HG03097 (cell line): ENCODE data around the gene MICB.
"Not testable (repeated sequence)": the region's sequence is repeated elsewhere in the genome, so short reads cannot be mapped to it uniquely, and the experiment has no call there.

Experiments
- ATAC-seq: cut with Tn5 transposase; IDR thresholded peaks from one replicate; pipeline ENCODE4 v1.9.1; 2021; ENCODE audit not compliant: unreplicated experiment, low FRiP score

MICB gene

DNA sequence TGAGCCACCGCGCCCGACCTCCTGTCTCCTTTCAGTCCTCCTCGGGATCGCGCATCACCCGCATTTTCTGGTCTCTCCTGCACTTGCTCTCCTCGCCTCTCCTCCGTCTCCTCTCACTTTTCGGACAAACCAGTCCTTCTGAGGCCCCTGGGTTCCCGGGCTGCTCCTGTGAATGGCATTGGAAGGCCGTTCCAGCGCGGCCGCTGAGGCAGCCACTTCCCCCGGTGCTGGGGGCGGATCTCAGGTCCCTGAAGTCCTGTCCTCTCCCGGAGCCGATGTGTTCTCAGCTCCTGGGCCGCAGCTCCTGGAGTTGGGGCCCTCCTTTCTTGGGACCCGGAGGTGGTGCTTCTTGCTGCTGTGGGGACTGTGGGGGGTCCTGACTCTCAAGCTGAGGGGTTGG, 803 bp downstream of the MICB start:
- no peak for ATAC-seq

- not testable (repeated sequence) for ATAC-seq
Measured at GRCh38 chr6:31499648-31500047, 1.7 kb downstream of the MICB start.

- ATAC-seq = no peak
Measured at GRCh38 chr6:31502586-31502985, 4.6 kb downstream of the MICB start.

DNA sequence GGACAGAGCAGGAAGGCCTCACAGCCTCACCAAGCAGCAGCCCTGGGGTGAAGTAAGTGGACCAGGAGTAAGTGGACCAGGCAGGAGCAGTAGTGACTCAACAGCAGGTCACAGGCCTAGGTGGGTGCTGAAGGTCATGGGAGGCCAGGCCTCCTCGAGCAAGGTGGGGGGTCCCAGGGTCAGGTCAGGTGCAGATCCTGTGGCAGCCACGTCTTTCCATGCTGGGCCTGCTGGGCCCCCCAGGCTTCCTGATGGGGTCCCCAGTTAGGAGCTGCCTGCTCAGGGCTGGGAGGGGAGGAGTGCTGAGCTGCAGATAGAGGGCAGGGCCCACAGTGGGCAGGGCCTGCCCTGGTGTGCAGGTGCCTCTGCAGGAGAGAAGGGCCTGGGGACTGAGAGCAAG, 11.1 kb downstream of the MICB start:
- ATAC-seq = not testable (repeated sequence)

- ATAC-seq = no peak
Measured at GRCh38 chr6:31510007-31510406, 12.1 kb downstream of the MICB start.

- no peak for ATAC-seq
Measured at GRCh38 chr6:31513456-31514165, 15.7 kb downstream of the MICB start.

GRCh38 chr6:31521835-31522234, 23.9 kb downstream of the MICB start:
- ATAC-seq = no peak

GRCh38 chr6:31525553-31525931, 27.6 kb downstream of the MICB start:
- ATAC-seq = no peak

- ATAC-seq = no peak
Measured at GRCh38 chr6:31525932-31526591, 28.1 kb downstream of the MICB start.

DNA sequence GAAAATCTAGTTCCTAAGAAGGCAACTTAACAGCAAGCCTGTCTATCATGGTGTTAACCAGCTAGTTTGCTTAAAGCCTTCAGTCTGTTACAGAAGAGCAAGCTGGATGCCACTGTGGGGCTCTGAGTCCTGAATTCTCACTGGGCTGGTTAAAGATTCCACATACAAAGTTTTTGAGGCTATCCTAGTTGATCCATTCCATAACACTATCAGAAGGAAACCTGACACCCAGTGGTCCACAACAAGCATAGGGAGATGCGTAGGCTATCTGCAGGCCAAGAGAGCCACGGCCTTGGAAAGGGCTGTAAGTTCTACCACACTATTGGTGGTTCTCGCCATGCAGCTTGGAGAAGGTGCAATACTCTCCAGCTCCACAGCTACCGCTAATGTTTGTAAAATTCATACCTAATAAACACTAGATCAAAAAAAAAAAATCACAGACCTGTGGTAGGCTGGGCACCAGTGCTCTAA, 30.4 kb downstream of the MICB start:
- no peak for ATAC-seq

GRCh38 chr6:31528821-31529328, 30.9 kb downstream of the MICB start, which contains the start of gene MCCD1:
Gene MCCD1, plus strand, starts transcription at chr6:31528962. Its CDS starts 53 bp downstream, at chr6:31529015.
- no peak for ATAC-seq

GRCh38 chr6:31529329-31530150, 31.6 kb downstream of the MICB start:
- ATAC-seq = no peak

GRCh38 chr6:31530659-31531058, 32.7 kb downstream of the MICB start:
- ATAC-seq = no peak

- no peak for ATAC-seq
Measured at GRCh38 chr6:31531162-31531561, 33.2 kb downstream of the MICB start.

DNA sequence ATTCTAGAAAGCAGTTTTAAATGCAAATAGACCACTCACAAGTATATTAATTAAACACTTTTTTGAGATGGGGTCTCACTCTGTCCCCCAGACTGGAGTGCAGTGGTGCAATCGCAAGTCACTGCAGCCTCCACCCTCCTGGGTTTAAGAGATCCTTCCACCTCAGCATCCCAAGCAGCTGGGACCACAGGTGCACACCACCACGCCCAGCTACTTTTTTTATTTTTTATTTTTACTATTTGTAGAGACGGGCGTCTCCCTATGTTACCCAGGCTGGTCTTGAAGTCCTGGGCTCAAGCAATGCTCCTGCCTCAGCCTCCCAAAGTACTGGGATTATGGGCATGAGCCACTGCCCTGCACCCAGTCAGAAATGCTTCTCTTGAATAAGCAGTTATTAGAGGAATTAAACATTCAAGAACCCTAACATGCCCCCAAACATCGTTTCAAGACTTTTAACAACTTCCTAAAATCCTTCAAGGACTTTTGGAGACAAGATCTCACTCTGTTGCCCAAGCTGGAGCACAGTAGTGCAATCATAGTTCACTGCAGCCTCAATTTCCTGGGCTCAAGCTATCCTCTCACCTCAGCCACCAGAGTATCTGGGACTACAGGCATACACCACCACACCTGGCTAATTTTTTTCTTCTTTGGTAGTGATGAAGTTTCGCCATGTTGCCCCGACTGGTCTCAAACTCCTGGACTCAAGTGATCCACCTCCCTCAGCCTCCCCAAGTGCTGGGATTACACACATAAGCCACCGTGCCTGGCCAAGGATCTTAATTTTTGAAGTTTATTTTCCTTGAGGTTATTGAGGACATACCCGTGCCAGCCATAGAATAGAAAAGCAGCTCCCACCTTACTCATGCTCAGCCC, 34.1 kb downstream of the MICB start:
- no peak for ATAC-seq

DNA sequence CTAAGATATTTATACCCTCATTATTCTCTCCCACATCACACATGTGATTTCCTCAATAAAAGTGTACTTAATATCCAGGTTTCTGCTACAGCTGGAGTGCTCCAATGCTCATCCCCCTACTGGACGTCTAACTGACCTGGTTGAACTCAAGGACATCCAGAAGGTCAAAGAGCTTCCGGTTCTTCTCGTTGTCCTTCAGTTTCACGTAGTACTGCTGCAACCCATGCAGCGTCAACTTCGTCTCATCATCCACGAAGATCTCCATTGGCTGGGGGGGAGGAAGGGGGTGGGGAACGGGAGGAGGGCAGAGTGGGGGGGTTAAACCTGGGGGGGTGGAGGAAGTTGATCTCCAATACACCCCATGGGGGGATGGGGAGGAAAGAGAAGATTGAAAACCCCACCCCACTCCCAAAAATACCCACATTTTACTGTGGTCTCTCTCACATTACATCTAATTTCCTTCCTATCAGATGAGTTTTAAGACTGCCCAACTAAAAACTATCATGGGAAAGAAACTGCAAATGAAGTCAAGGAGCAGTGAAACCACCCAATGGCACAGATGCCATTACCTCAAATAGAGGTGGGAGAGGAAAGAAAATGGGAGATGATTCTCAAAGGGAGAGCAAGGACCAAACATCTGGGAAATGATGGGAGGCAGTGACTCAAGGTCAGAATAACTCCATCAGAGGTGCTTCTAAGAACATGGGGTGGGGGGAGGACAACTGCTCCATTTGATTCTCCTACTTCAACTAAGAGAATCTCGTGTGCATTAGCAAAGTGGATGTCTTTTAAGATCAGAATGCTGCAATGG, 34.9 kb downstream of the MICB start:
- no peak for ATAC-seq

DNA sequence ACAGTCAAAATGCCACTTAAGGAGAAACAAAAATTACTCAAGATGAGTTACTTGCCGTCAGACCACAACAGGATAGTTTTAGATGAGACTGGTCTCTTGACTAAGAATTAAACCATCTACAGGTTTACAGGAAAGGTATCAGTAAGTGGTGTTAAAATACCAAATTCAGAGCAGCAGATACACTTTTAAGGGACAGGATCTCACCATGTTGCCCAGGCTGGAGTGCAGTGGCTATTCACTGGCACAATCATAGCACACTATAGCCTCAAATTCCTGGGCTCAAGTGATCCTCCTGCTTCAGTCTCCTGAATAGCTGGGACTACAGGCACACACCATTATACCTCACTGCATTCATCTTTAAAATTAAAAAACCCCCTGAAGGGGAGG, 35.5 kb downstream of the MICB start:
- ATAC-seq = no peak

GRCh38 chr6:31534011-31534410, 36.1 kb downstream of the MICB start:
- ATAC-seq = no peak

DNA sequence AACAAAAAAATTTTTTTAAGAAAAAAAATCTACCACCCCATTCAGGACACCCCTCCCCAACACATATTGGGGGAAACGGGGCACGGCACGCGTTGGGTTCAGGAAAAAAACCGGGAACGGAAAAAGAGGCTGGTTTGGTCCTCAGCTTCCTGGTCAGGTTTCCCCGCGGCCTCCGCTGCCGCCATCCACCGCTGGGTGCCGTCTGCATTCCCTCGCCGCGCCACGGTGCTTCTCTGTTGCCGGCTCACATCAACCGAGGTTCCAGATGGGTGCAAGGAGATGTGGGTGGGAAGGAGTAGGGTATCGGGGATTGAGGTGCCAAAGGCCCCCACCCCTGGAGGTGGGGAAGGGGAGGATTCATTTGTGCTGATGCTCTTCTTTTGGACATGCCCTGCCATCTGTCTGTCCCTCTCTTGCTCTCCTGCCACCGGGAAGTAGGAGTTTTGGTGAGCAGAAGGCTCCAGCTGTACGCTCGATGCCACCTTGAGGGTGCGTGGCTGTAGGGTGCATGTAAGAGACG, 36.6 kb downstream of the MICB start:
- ATAC-seq = no peak
